Activated B cell treated with CpG ODN at 0.5 μM for 24 hours (primary cell): ENCODE measurements around the gene ADAM12. TPM values are rescaled to one million over a fixed set of nuclear protein-coding genes. Genes with fewer than 3 reads are reported as not detected.

ENCODE experiments used
- ATAC-seq: fragments of 200-7000 bp; cut with Tn5 transposase; one replicate; pipeline ENCODE4 v1.10.0; 2021; ENCODE audit warnings: low read depth, mild to moderate bottlenecking, moderate library complexity
- CTCF ChIA-PET: fragments of 350-600 bp; sonication (Branson Sonifier 250); formaldehyde crosslinking; loops from one replicate; lab custom pipeline; 2021; ENCODE audit warnings: antibody characterized with exemption; lab: Charles Lee
- POLR2A ChIA-PET: fragments of 350-600 bp; sonication (Branson Sonifier 250); formaldehyde crosslinking; loops from one replicate; lab custom pipeline; 2021; ENCODE audit warnings: antibody characterized with exemption; lab: Charles Lee
- DNase-seq: peaks from one replicate; pipeline ENCODE4 v3.0.0; 2022
- H3K27ac Mint-ChIP-seq: one replicate; pipeline ENCODE4 v1.8.0; 2020; ENCODE audit warnings: mixed read lengths
- H3K27me3 Mint-ChIP-seq: one replicate; pipeline ENCODE4 v1.8.0; 2021; ENCODE audit warnings: mixed read lengths
- H3K36me3 Mint-ChIP-seq: one replicate; pipeline ENCODE4 v1.8.0; 2021; ENCODE audit warnings: low read depth, mixed read lengths
- H3K4me1 Mint-ChIP-seq: one replicate; pipeline ENCODE4 v1.8.0; 2021; ENCODE audit warnings: mixed read lengths
- H3K4me3 Mint-ChIP-seq: one replicate; pipeline ENCODE4 v1.8.0; 2020; ENCODE audit warnings: mild to moderate bottlenecking, mixed read lengths
- H3K9me3 Mint-ChIP-seq: one replicate; pipeline ENCODE4 v1.8.0; 2020; ENCODE audit warnings: mixed read lengths
- intact Hi-C: fragments of 100-400 bp; cut with micrococcal nuclease; formaldehyde crosslinking; loops from one replicate; pipeline ENCODE4 v1.15.1; 2024
- total RNA-seq: library from RNA; stranded (reverse); gene quantifications from 2 replicates; pipeline ENCODE4 v1.2.3, GENCODE V29; 2022
- TF ChIP-seq, protein P1 (sequence below): fragments of 200-600 bp; IDR thresholded peaks from one replicate; pipeline ENCODE4 v1.8.0; 2022; ENCODE audit warnings: antibody characterized with exemption, mild to moderate bottlenecking

The ADAM12 gene
- total RNA-seq, 1 donor from 2014 or later, result 0.84 TPM

DNA sequence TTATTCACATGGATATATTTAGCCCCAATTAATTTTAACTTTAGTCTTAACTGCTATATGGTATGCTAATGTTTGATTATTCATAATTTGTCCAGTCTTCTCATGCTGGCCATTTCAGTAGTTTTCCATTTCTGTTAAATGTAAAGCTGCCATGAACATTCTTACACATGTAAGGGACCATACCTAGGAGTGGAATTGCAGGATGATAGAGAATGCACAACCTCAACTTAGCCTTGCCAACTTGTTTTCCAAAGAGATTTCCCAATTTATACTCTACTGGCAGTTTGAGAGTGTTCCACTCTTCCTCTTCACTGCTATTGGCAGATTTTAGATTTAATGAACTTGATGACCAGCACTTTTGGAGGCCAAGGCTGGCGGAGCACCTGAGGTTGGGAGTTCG is 423.7 kb downstream of the ADAM12 start:
- Mint-ChIP-seq H3K27ac (no peak overlapping the region), H3K4me1 (no peaks in the 10 kb centered on the region), H3K9me3 (no peaks in the 10 kb centered on the region), H3K27me3 (peaks cover 4% of the 10 kb centered on the region), H3K4me3 (no peak overlapping the region), H3K36me3 (no peaks in the 10 kb centered on the region)
- TF ChIP-seq, protein P1, sequence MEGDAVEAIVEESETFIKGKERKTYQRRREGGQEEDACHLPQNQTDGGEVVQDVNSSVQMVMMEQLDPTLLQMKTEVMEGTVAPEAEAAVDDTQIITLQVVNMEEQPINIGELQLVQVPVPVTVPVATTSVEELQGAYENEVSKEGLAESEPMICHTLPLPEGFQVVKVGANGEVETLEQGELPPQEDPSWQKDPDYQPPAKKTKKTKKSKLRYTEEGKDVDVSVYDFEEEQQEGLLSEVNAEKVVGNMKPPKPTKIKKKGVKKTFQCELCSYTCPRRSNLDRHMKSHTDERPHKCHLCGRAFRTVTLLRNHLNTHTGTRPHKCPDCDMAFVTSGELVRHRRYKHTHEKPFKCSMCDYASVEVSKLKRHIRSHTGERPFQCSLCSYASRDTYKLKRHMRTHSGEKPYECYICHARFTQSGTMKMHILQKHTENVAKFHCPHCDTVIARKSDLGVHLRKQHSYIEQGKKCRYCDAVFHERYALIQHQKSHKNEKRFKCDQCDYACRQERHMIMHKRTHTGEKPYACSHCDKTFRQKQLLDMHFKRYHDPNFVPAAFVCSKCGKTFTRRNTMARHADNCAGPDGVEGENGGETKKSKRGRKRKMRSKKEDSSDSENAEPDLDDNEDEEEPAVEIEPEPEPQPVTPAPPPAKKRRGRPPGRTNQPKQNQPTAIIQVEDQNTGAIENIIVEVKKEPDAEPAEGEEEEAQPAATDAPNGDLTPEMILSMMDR, result no peak
- DNase-seq, result no peak
- CTCF ChIA-PET, result no interaction called here
- ATAC-seq, result no peak
- POLR2A ChIA-PET, result no interaction called here
- intact Hi-C loops, result no loop called here
